HEK293T (cell line): Measurements from ENCODE around the gene BLVRA.
"Not testable (repeated sequence)": the region's sequence is repeated elsewhere in the genome, so short reads cannot be mapped to it uniquely, and the experiment has no call there.

Experiments used
- CTCF ChIA-PET: fragments of 350-600 bp; formaldehyde crosslinking; extraction: SDS; loops from one replicate; lab custom pipeline; 2021; ENCODE audit warnings: antibody characterized with exemption, inconsistent platforms; lab: Yijun Ruan, JAX
- POLR2A ChIA-PET: fragments of 350-600 bp; formaldehyde crosslinking; extraction: SDS; loops from one replicate; lab custom pipeline; 2020; ENCODE audit warnings: antibody characterized with exemption, inconsistent platforms; lab: Yijun Ruan, JAX
- DNase-seq: peaks from one replicate; pipeline ENCODE4 v3.0.0; 2012; ENCODE audit warnings: mixed read lengths; ENCODE audit errors: extremely low spot score
- ARNT ChIP-seq: fragments of 450-650 bp; IDR thresholded peaks from 2 replicates; pipeline ENCODE4 v1.6.1; 2017; ENCODE audit warnings: mild to moderate bottlenecking
- BHLHE40 ChIP-seq: fragments of 450-650 bp; IDR thresholded peaks from 2 replicates; pipeline ENCODE4 v1.6.1; 2016; ENCODE audit warnings: mild to moderate bottlenecking, moderate library complexity, borderline replicate concordance
- CTBP1 ChIP-seq: fragments of 450-650 bp; IDR thresholded peaks from 2 replicates; pipeline ENCODE4 v1.6.1; 2016; ENCODE audit warnings: borderline replicate concordance
- ELF4 ChIP-seq: fragments of 450-650 bp; IDR thresholded peaks from 2 replicates; pipeline ENCODE4 v1.6.1; 2017; ENCODE audit warnings: antibody characterized with exemption
- FOXA1 ChIP-seq: fragments of 450-650 bp; IDR thresholded peaks from 2 replicates; pipeline ENCODE4 v1.6.1; 2016; ENCODE audit warnings: mild to moderate bottlenecking
- FOXK2 ChIP-seq: fragments of 450-650 bp; IDR thresholded peaks from 2 replicates; pipeline ENCODE4 v1.6.1; 2016; ENCODE audit warnings: mild to moderate bottlenecking
- FOXM1 ChIP-seq: fragments of 450-650 bp; IDR thresholded peaks from 2 replicates; pipeline ENCODE4 v1.6.1; 2017; ENCODE audit warnings: mild to moderate bottlenecking, borderline replicate concordance
- HDGF ChIP-seq: fragments of 450-650 bp; IDR thresholded peaks from 2 replicates; pipeline ENCODE4 v1.6.1; 2017; ENCODE audit warnings: antibody characterized with exemption, borderline replicate concordance
- L3MBTL2 ChIP-seq: fragments of 450-650 bp; conservative IDR thresholded peaks from 2 replicates; pipeline ENCODE4 v1.6.1; 2016; ENCODE audit warnings: mild to moderate bottlenecking
- LEF1 ChIP-seq: fragments of 450-650 bp; IDR thresholded peaks from 2 replicates; pipeline ENCODE4 v1.6.1; 2017; ENCODE audit warnings: mild to moderate bottlenecking, borderline replicate concordance
- NFRKB ChIP-seq: fragments of 450-650 bp; IDR thresholded peaks from 2 replicates; pipeline ENCODE4 v1.6.1; 2016; ENCODE audit warnings: mild to moderate bottlenecking, moderate library complexity
- SP1 ChIP-seq: fragments of 450-650 bp; IDR thresholded peaks from 2 replicates; pipeline ENCODE4 v1.6.1; 2017
- SUZ12 ChIP-seq: fragments of 450-650 bp; IDR thresholded peaks from 2 replicates; pipeline ENCODE4 v1.6.1; 2016; ENCODE audit warnings: mild to moderate bottlenecking
- TARDBP ChIP-seq: fragments of 450-650 bp; IDR thresholded peaks from 2 replicates; pipeline ENCODE4 v1.6.1; 2016
- ZNF384 ChIP-seq: fragments of 450-650 bp; IDR thresholded peaks from 2 replicates; pipeline ENCODE4 v1.6.1; 2016
- TF ChIP-seq, protein P1 (sequence below): fragments of 450-650 bp; IDR thresholded peaks from 2 replicates; pipeline ENCODE4 v1.6.1; 2016

The BLVRA gene

DNA sequence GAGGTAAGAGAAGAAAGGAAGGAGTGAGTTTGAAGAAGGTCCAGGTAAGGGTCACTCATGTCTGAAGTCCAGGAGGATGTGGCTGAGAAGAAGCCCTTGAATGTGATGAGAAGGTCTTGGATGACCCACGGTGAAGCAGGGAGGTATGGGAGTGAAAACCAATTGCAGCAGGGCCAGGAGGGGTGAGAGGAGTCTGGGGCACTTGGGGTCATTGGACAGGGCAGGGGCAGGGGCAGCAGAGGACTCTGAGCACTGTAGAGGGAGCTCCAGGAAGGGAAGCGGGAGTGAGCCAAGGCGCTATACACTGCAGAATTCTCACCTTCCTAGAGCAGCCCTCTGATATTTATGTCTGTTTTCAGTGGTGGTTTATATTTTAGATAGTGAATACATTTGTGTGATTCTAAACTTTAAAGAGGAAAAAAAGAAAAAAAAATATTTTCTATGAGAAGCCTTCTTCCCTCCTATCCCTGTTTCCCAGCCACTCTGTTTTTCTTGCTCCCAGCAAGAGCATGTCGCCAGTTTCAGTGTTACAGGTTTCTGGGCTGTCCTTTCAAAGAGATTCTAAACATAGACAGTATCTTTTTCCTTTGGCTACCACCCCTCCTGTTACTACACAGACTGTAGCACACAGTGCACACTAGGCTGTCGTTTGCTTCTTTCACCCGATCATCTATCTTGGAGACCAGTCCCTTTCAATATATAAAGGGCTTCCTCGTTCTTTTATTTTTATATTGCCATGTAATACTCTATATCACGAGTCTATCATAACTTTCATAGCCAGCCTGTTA is 24.5 kb downstream of the BLVRA start:
- no peak for DNase-seq
- CTCF ChIA-PET, result no interaction called here
- POLR2A ChIA-PET, result no interaction called here
- TF ChIP-seq ELF4 (no peak), SUZ12 (no peak), SP1 (no peak), TARDBP (no peak), FOXM1 (no peak), L3MBTL2 (no peak), FOXK2 (no peak), BHLHE40 (no peak), FOXA1 (no peak), HDGF (no peak), NFRKB (no peak), ZNF384 (no peak), ARNT (no peak)
- TF ChIP-seq, protein P1, sequence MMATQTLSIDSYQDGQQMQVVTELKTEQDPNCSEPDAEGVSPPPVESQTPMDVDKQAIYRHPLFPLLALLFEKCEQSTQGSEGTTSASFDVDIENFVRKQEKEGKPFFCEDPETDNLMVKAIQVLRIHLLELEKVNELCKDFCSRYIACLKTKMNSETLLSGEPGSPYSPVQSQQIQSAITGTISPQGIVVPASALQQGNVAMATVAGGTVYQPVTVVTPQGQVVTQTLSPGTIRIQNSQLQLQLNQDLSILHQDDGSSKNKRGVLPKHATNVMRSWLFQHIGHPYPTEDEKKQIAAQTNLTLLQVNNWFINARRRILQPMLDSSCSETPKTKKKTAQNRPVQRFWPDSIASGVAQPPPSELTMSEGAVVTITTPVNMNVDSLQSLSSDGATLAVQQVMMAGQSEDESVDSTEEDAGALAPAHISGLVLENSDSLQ, result no peak

DNA sequence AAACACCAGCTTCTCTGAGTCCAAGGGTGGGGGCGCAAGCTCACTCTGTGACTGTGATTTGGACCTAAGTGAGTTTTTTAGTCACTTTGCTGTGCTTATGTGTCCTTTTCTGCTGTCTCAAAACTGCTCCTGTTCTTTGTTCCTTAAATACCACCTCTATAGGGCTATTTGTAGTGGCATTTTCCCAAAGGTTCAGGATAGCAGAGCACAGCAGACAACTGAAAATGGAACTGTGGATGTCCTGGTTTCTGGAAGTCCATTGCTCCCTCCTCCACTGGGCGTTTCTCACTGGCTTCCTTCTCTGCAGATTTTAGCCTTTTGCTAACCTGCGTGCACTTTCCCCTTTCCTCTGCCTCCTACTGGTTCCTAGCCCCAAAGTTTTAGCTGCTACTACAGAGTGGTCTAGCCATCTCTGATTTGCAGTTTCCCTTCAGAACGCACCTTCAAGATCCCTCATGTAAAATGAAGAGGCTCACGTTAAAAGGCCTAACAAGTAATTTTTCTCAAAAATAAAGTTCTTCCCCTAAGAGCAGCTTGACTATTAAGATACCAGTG is 25.6 kb downstream of the BLVRA start:
- CTCF ChIA-PET, result no interaction called here

DNA sequence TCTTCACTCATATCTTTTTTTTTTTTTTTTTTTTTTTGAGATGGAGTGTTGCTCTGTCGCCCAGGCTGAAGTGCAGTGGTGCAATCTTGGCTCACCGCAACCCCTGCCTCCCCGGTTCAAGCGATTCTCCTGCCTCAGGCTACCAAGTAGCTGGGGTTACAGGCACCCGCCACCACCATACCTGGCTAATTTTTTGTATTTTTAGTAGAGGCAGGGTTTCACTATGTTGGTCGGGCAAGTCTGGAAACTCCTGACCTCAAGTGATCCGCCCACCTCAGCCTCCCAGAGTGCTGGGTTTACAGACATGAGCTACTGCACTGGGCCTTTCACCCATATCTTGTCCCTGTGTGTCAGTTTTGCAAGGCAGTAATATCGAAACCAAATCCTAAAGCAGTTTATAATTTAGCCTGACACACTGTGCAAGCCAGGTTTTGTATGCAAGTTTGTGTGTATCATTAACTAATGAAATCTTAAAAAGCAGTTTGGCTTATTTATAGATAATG is 26.2 kb downstream of the BLVRA start:
- CTCF ChIA-PET, DNase-seq, POLR2A ChIA-PET: not testable (repeated sequence)

More for the DNA sequence above, 25.6 kb downstream of the BLVRA start:
- TF ChIP-seq FOXM1 (no peak), SUZ12 (no peak), L3MBTL2 (no peak), ARNT (no peak)
- no peak for DNase-seq
- POLR2A ChIA-PET, result no interaction called here

DNA sequence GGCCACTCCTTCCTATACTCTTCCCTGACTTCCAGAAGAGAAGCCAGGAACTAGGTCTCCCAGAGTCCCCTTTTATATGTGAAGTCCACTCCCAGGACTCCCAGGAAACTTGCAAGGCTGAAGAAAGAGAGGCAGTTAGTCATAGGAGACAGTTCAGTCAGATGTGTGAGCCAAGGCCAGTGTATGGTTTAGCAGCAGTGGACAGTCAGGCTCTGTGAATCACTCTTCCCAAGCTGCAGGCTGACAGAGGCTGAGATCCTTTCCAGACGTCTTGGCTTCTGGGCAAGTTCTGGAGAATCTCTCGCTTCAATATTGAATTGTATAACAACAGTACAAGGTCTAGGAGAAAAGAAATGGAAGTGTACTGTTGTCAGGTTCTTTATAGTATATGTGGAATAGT is 26.9 kb downstream of the BLVRA start:
- no peak for DNase-seq
- CTCF ChIA-PET, result interaction anchor here (0.7 kb wide), 1 partner anchor 583 kb away, joined by 3 read pairs; no protein-coding TSS in a partner anchor
- POLR2A ChIA-PET, result no interaction called here
- TF ChIP-seq FOXA1 (no peak), ARNT (no peak), FOXK2 (no peak), SP1 (no peak), TARDBP (no peak), FOXM1 (no peak), HDGF (no peak), L3MBTL2 (no peak), LEF1 (no peak), SUZ12 (no peak)
- TF ChIP-seq, protein P1, result no peak

DNA sequence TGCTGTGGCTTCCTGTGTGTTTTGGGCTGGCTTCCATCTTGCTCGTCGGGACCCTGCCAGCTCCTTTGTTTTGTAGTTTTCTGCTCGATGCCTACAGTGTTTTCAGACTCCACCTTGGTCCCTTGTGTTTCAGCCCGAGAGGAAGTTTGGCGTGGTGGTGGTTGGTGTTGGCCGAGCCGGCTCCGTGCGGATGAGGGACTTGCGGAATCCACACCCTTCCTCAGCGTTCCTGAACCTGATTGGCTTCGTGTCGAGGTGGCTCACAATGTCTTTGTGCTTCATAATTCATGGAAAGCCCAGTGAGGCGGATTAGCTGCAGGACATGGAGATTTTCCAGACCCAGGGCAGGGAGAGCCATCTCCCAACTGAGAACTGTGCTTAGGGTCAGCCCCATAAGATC is 29.3 kb downstream of the BLVRA start:
- TF ChIP-seq ARNT, result no peak
- no peak for TF ChIP-seq BHLHE40
- TF ChIP-seq ZNF384, result no peak
- no peak for TF ChIP-seq SUZ12
- TF ChIP-seq FOXM1, result no peak
- TF ChIP-seq FOXK2, result no peak
- TF ChIP-seq CTBP1, result no peak
- TF ChIP-seq FOXA1, result no peak
- TF ChIP-seq, protein P1, result no peak
- TF ChIP-seq L3MBTL2, result no peak
- no peak for TF ChIP-seq ELF4
- no peak for TF ChIP-seq HDGF
- CTCF ChIA-PET, result no interaction called here

DNA sequence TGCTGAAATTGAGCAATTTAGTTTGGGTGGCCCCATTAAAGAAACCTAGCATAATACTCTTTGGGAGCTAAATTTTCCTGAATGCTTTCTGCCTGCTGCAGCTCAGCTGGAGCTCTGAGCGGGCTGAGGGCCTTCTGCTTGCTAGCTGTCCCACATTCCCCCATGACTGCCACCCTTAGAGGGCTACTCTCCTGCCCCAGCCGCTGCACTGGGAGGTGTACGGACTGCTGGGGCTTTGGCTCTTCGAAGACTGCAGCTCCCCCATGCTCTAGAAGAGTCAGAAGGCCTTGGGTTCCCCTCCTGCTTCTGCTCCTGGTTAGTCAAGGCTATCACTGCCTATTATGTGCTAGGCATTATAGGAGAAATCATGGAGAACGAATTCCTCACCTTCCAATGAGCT is 31.5 kb downstream of the BLVRA start:
- TF ChIP-seq ELF4 (no peak), BHLHE40 (no peak), LEF1 (no peak), ZNF384 (no peak)
- ChIA-PET POLR2A (interaction anchor here (1.5 kb wide), 1 partner anchor 60 kb away, joined by 5 read pairs; the partner anchor contains the start of gene COA1), CTCF (interaction anchor here (0.7 kb wide), 1 partner anchor 115 kb away, joined by 3 read pairs; no protein-coding TSS in a partner anchor)
- no peak for DNase-seq

More for the DNA sequence above, 29.3 kb downstream of the BLVRA start:
- POLR2A ChIA-PET, result no interaction called here
- no peak for DNase-seq

DNA sequence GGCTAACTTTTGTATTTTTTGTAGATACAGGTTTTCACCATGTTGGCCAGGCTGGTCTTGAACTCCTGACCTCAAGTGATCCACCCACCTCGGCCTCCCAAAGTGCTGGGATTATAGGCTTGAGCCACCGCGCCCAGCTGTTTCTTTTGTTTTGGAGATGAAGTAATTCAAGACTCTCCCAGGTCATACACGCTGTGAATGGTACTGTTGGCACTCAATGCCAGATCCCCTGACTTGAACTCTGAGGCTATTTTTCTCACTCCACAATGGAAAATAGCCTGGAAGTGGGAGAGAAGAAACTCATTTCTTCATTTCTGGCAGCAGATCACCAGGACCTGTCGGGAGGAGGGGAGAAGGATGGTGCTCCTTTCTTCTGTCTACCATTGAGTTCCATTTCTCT is 32.4 kb downstream of the BLVRA start:
- ChIA-PET CTCF (interaction anchor here (0.7 kb wide), 1 partner anchor 9 kb away, joined by 3 read pairs; no protein-coding TSS in a partner anchor), POLR2A (interaction anchor here (1.0 kb wide), 1 partner anchor 61 kb away, joined by 3 read pairs; the partner anchor contains the start of gene COA1)
- TF ChIP-seq ZNF384, result no peak
- TF ChIP-seq, protein P1, result no peak
- no peak for TF ChIP-seq SP1
- no peak for TF ChIP-seq BHLHE40
- TF ChIP-seq L3MBTL2, result no peak
- no peak for TF ChIP-seq SUZ12
- no peak for TF ChIP-seq FOXA1
- no peak for TF ChIP-seq FOXK2
- TF ChIP-seq CTBP1, result no peak
- TF ChIP-seq ELF4, result no peak
- no peak for TF ChIP-seq HDGF
- no peak for TF ChIP-seq ARNT
- no peak for TF ChIP-seq LEF1
- DNase-seq, result no peak
